T-helper 2 cell treated with Interferon-gamma antibody and Interleukin-4, amounts not matched to agents 5 μg/mL and 100 μg/mL, for 36 hours (primary cell): ENCODE measurements around the gene FOS.

Experiments
- DNase-seq: peaks from one replicate; pipeline ENCODE4 v3.0.0; 2021; ENCODE audit warnings: low spot score
- H3K27ac Mint-ChIP-seq: one replicate; pipeline ENCODE4 v1.8.0; 2021; ENCODE audit warnings: mild to moderate bottlenecking, mixed read lengths
- H3K27me3 Mint-ChIP-seq: one replicate; pipeline ENCODE4 v1.8.0; 2021; ENCODE audit warnings: low read depth, mixed read lengths
- H3K36me3 Mint-ChIP-seq: one replicate; pipeline ENCODE4 v1.8.0; 2021; ENCODE audit warnings: low read depth, mixed read lengths
- H3K4me1 Mint-ChIP-seq: one replicate; pipeline ENCODE4 v1.8.0; 2021; ENCODE audit warnings: low read depth, mixed read lengths
- H3K4me3 Mint-ChIP-seq: one replicate; pipeline ENCODE4 v1.8.0; 2022; ENCODE audit warnings: mild to moderate bottlenecking, moderate library complexity, mixed read lengths
- H3K9me3 Mint-ChIP-seq: one replicate; pipeline ENCODE4 v1.8.0; 2021; ENCODE audit warnings: mixed read lengths

Gene FOS

GRCh38 chr14:75259510-75259855 is 19.1 kb upstream of the FOS start:
- peaks cover 24% of the 10 kb centered on the region for H3K4me1 Mint-ChIP-seq
- peak overlapping the region; percentile 85 for H3K4me3 Mint-ChIP-seq
- H3K27me3 Mint-ChIP-seq, result peaks cover 64% of the 10 kb centered on the region
- no peaks in the 10 kb centered on the region for H3K9me3 Mint-ChIP-seq
- no peak for DNase-seq
- H3K36me3 Mint-ChIP-seq, result no peaks in the 10 kb centered on the region
- H3K27ac Mint-ChIP-seq, result peak overlapping the region; percentile 99

- peak overlapping the region; percentile 85 for H3K4me3 Mint-ChIP-seq
- H3K27me3 Mint-ChIP-seq, result peaks cover 57% of the 10 kb centered on the region
- no peaks in the 10 kb centered on the region for H3K36me3 Mint-ChIP-seq
- no peak for DNase-seq
- H3K9me3 Mint-ChIP-seq, result no peaks in the 10 kb centered on the region
- peak overlapping the region; percentile 99 for H3K27ac Mint-ChIP-seq
- peaks cover 22% of the 10 kb centered on the region for H3K4me1 Mint-ChIP-seq
Observed at GRCh38 chr14:75260025-75260763, 18.4 kb upstream of the FOS start.

- H3K9me3 Mint-ChIP-seq, result no peaks in the 10 kb centered on the region
- peaks cover 55% of the 10 kb centered on the region for H3K27me3 Mint-ChIP-seq
- H3K36me3 Mint-ChIP-seq, result no peaks in the 10 kb centered on the region
- no peak overlapping the region for H3K4me3 Mint-ChIP-seq
- no peak for DNase-seq
- no peak overlapping the region for H3K27ac Mint-ChIP-seq
- H3K4me1 Mint-ChIP-seq, result peaks cover 22% of the 10 kb centered on the region
Observed at GRCh38 chr14:75261820-75262219, 16.8 kb upstream of the FOS start.

GRCh38 chr14:75262641-75263040 is 16.0 kb upstream of the FOS start:
- peaks cover 22% of the 10 kb centered on the region for H3K4me1 Mint-ChIP-seq
- peaks cover 54% of the 10 kb centered on the region for H3K27me3 Mint-ChIP-seq
- no peak overlapping the region for H3K27ac Mint-ChIP-seq
- no peak overlapping the region for H3K4me3 Mint-ChIP-seq
- no peaks in the 10 kb centered on the region for H3K9me3 Mint-ChIP-seq
- H3K36me3 Mint-ChIP-seq, result no peaks in the 10 kb centered on the region
- DNase-seq, result no peak

- peaks cover 61% of the 10 kb centered on the region for H3K27me3 Mint-ChIP-seq
- H3K27ac Mint-ChIP-seq, result no peak overlapping the region
- no peaks in the 10 kb centered on the region for H3K36me3 Mint-ChIP-seq
- DNase-seq, result no peak
- H3K4me3 Mint-ChIP-seq, result no peak overlapping the region
- no peaks in the 10 kb centered on the region for H3K9me3 Mint-ChIP-seq
- H3K4me1 Mint-ChIP-seq, result peaks cover 17% of the 10 kb centered on the region
Observed at GRCh38 chr14:75264036-75264435, 14.6 kb upstream of the FOS start.

- peaks cover 2% of the 10 kb centered on the region for H3K4me1 Mint-ChIP-seq
- no peak overlapping the region for H3K4me3 Mint-ChIP-seq
- no peaks in the 10 kb centered on the region for H3K9me3 Mint-ChIP-seq
- H3K27ac Mint-ChIP-seq, result no peak overlapping the region
- no peak for DNase-seq
- H3K36me3 Mint-ChIP-seq, result no peaks in the 10 kb centered on the region
- peaks cover 58% of the 10 kb centered on the region for H3K27me3 Mint-ChIP-seq
Observed at GRCh38 chr14:75267141-75267721, 11.4 kb upstream of the FOS start.

GRCh38 chr14:75268633-75269550 is 9.7 kb upstream of the FOS start:
- no peaks in the 10 kb centered on the region for H3K36me3 Mint-ChIP-seq
- DNase-seq, result no peak
- H3K27me3 Mint-ChIP-seq, result peaks cover 62% of the 10 kb centered on the region
- peaks cover 2% of the 10 kb centered on the region for H3K4me1 Mint-ChIP-seq
- H3K27ac Mint-ChIP-seq, result no peak overlapping the region
- no peak overlapping the region for H3K4me3 Mint-ChIP-seq
- no peaks in the 10 kb centered on the region for H3K9me3 Mint-ChIP-seq

DNA sequence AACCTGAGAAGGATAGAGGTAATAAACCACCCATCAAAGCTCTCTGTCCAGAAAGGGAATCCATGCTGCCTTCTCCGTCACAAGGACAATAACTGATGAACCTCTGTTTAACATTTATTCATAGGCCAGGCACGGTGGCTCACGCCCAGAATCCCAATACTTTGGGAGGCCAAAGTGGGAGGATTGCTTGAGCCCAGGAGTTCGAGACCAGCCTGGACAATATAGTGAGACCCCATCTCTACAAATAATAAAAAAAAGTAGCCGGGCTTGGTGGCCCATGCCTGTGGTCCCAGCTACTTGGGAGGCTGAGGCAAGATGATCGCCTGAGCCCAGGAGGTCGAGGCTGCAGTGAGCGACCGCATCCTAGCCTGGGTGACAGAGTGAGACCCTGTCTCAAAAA is 7.1 kb upstream of the FOS start:
- H3K9me3 Mint-ChIP-seq, result no peaks in the 10 kb centered on the region
- H3K27me3 Mint-ChIP-seq, result peaks cover 76% of the 10 kb centered on the region
- no peak overlapping the region for H3K27ac Mint-ChIP-seq
- no peak overlapping the region for H3K4me3 Mint-ChIP-seq
- no peaks in the 10 kb centered on the region for H3K36me3 Mint-ChIP-seq
- no peak for DNase-seq
- H3K4me1 Mint-ChIP-seq, result peaks cover 12% of the 10 kb centered on the region

DNA sequence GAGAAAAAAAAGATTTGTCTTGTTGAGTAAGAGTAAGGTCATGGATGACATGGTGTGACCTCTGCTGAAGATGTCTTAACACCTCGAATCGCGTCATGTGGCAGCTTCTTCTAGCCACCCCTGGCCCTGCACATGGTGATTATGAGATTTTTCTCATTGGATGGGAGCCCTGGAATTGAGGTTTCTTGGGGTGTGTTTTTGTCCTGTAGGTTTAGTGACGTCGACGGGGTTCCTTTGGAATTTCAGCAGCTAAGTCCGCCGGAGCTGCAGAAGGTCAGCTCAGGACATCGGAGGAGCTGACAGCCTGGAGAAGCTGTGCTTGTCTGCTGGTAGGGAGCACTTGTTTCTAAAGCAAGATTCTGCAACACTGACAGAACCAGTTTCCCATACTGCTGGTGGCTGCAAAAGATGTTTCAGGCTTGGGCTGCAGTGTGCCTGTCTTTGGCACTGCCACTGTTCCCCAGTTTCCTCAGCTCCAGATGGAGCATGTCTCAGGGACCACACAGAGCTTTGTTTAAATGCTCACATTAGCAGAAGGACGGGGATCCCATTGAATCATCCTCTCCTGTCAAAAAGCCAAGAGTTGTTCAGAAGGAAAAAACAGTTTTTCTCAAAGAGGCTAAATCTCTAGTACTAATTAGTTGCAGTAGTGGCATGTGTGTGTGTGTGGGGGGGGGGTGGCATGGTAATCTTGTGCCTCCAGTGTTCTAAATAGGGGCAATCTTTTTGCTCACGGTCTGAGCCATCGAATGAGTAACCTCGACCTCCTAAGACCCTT is 5.2 kb upstream of the FOS start:
- no peaks in the 10 kb centered on the region for H3K36me3 Mint-ChIP-seq
- peaks cover 72% of the 10 kb centered on the region for H3K27me3 Mint-ChIP-seq
- no peak overlapping the region for H3K27ac Mint-ChIP-seq
- DNase-seq, result no peak
- no peak overlapping the region for H3K4me3 Mint-ChIP-seq
- H3K9me3 Mint-ChIP-seq, result no peaks in the 10 kb centered on the region
- H3K4me1 Mint-ChIP-seq, result peaks cover 23% of the 10 kb centered on the region

- Mint-ChIP-seq H3K9me3 (no peaks in the 10 kb centered on the region), H3K27me3 (peaks cover 65% of the 10 kb centered on the region), H3K4me1 (peaks cover 25% of the 10 kb centered on the region), H3K27ac (no peak overlapping the region), H3K4me3 (no peak overlapping the region), H3K36me3 (no peaks in the 10 kb centered on the region)
- no peak for DNase-seq
Observed at GRCh38 chr14:75274050-75274898, 4.4 kb upstream of the FOS start.

- no peaks in the 10 kb centered on the region for H3K9me3 Mint-ChIP-seq
- no peak for DNase-seq
- H3K27me3 Mint-ChIP-seq, result peaks cover 70% of the 10 kb centered on the region
- no peak overlapping the region for H3K4me3 Mint-ChIP-seq
- H3K4me1 Mint-ChIP-seq, result peaks cover 30% of the 10 kb centered on the region
- H3K27ac Mint-ChIP-seq, result no peak overlapping the region
- no peaks in the 10 kb centered on the region for H3K36me3 Mint-ChIP-seq
Observed at GRCh38 chr14:75274899-75275569, 3.6 kb upstream of the FOS start.

DNA sequence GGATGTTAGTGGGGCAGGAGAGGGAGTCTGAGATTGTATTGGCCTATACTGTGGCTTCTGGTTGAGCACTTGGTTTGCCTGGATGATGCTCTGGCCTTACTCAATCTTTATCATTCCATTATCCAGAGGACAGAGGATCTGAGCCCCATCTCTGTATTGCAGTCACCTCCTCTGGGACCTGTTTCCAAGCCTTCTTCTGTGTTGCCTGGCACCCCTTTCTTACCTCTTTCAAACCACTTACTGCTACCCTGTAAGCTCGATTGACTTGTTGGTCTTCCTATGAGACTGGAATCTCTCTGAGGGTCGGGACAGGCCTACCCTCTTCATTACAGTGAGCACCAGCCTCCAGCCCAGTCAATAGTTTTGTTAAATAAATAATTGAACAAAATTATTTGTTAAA is 3.0 kb upstream of the FOS start:
- no peak overlapping the region for H3K27ac Mint-ChIP-seq
- peaks cover 32% of the 10 kb centered on the region for H3K4me1 Mint-ChIP-seq
- no peak for DNase-seq
- H3K9me3 Mint-ChIP-seq, result no peaks in the 10 kb centered on the region
- peaks cover 73% of the 10 kb centered on the region for H3K27me3 Mint-ChIP-seq
- no peaks in the 10 kb centered on the region for H3K36me3 Mint-ChIP-seq
- H3K4me3 Mint-ChIP-seq, result no peak overlapping the region
